Ramos (cell line): ENCODE data around the gene SCD5.

Source experiments
- in situ Hi-C: fragments of 300-500 bp; cut with MboI; formaldehyde crosslinking; loops from one replicate; pipeline ENCODE4 v1.14.3; 2022; ENCODE audit warnings: low sequenced_read_pairs; ENCODE audit not compliant: unreplicated experiment

Gene SCD5

GRCh38 chr4:82774711-82775171 is 23.9 kb downstream of the SCD5 start:
- in situ Hi-C loops: no loop called here

- in situ Hi-C loops: no loop called here
Measured at GRCh38 chr4:82773057-82773456, 25.5 kb downstream of the SCD5 start.

GRCh38 chr4:82770607-82771006 is 28.0 kb downstream of the SCD5 start:
- in situ Hi-C loops: no loop called here

GRCh38 chr4:82765134-82765533 is 33.5 kb downstream of the SCD5 start:
- in situ Hi-C loops: no loop called here

GRCh38 chr4:82761229-82761628 is 37.4 kb downstream of the SCD5 start:
- in situ Hi-C loops: no loop called here

- in situ Hi-C loops: no loop called here
Measured at GRCh38 chr4:82758701-82759685, 39.6 kb downstream of the SCD5 start.

GRCh38 chr4:82756061-82756460 is 42.5 kb downstream of the SCD5 start:
- in situ Hi-C loops: no loop called here

GRCh38 chr4:82755650-82756049 is 42.9 kb downstream of the SCD5 start:
- in situ Hi-C loops: no loop called here

- in situ Hi-C loops: no loop called here
Measured at GRCh38 chr4:82754513-82755165, 44.0 kb downstream of the SCD5 start.

GRCh38 chr4:82753725-82754410 is 44.7 kb downstream of the SCD5 start:
- in situ Hi-C loops: no loop called here

GRCh38 chr4:82753238-82753637 is 45.4 kb downstream of the SCD5 start:
- in situ Hi-C loops: no loop called here

GRCh38 chr4:82748810-82749470 is 49.7 kb downstream of the SCD5 start:
- in situ Hi-C loops: loop anchor here (25.0 kb wide), 1 partner anchor 287 kb away; no protein-coding TSS in a partner anchor

- in situ Hi-C loops: loop anchor here (25.0 kb wide), 1 partner anchor 286 kb away; no protein-coding TSS in a partner anchor
Measured at GRCh38 chr4:82747686-82748575, 50.7 kb downstream of the SCD5 start.

- in situ Hi-C loops: loop anchor here (25.0 kb wide), 1 partner anchor 285 kb away; no protein-coding TSS in a partner anchor
Measured at GRCh38 chr4:82746705-82747574, 51.7 kb downstream of the SCD5 start.

GRCh38 chr4:82745173-82745842 is 53.3 kb downstream of the SCD5 start:
- in situ Hi-C loops: loop anchor here (25.0 kb wide), 1 partner anchor 283 kb away; no protein-coding TSS in a partner anchor

- in situ Hi-C loops: loop anchor here (25.0 kb wide), 1 partner anchor 282 kb away; no protein-coding TSS in a partner anchor
Measured at GRCh38 chr4:82744284-82744968, 54.2 kb downstream of the SCD5 start.

GRCh38 chr4:82741188-82741587 is 57.4 kb downstream of the SCD5 start:
- in situ Hi-C loops: loop anchor here (25.0 kb wide), 1 partner anchor 279 kb away; no protein-coding TSS in a partner anchor
